NCI-H1092 treated with DMSO at 0.1 percent for 48 hours (cell line): ENCODE data around the gene TDP2.

Source experiments
- DNase-seq: peaks from one replicate; lab custom pipeline; 2025; lab: John Stamatoyannopoulos, UW

The TDP2 gene

GRCh38 chr6:24666641-24667377, at the start of gene TDP2, which contains the start of gene ACOT13:
TSS of gene TDP2 (minus strand) at chr6:24666899. CDS start at chr6:24666862, 37 bp downstream.
TSS of gene ACOT13 (plus strand) at chr6:24667077. CDS start at chr6:24667264, 187 bp downstream.
- peak; percentile 90 for DNase-seq

- DNase-seq = no peak
Observed at GRCh38 chr6:24710519-24711303, 44.0 kb upstream of the TDP2 start.

- DNase-seq = no peak
Observed at GRCh38 chr6:24709014-24709711, 42.5 kb upstream of the TDP2 start.

GRCh38 chr6:24708612-24709011, 41.9 kb upstream of the TDP2 start:
- no peak for DNase-seq

GRCh38 chr6:24704468-24704867, 37.8 kb upstream of the TDP2 start:
- no peak for DNase-seq

GRCh38 chr6:24702720-24703282, 36.1 kb upstream of the TDP2 start:
- no peak for DNase-seq

- no peak for DNase-seq
Observed at GRCh38 chr6:24699521-24700359, 33.0 kb upstream of the TDP2 start.

GRCh38 chr6:24696097-24696496, 29.4 kb upstream of the TDP2 start:
- DNase-seq = no peak

- DNase-seq = peak; percentile 43
Observed at GRCh38 chr6:24695635-24696034, 28.9 kb upstream of the TDP2 start.

GRCh38 chr6:24694198-24694597, 27.5 kb upstream of the TDP2 start:
- DNase-seq = no peak

- no peak for DNase-seq
Observed at GRCh38 chr6:24692848-24693592, 26.3 kb upstream of the TDP2 start.

GRCh38 chr6:24692415-24692814, 25.7 kb upstream of the TDP2 start:
- no peak for DNase-seq

GRCh38 chr6:24692003-24692402, 25.3 kb upstream of the TDP2 start:
- no peak for DNase-seq

- no peak for DNase-seq
Observed at GRCh38 chr6:24691550-24691949, 24.9 kb upstream of the TDP2 start.

- DNase-seq = no peak
Observed at GRCh38 chr6:24690593-24690992, 23.9 kb upstream of the TDP2 start.

GRCh38 chr6:24689964-24690363, 23.3 kb upstream of the TDP2 start:
- no peak for DNase-seq

- DNase-seq = no peak
Observed at GRCh38 chr6:24686946-24687345, 20.2 kb upstream of the TDP2 start.

GRCh38 chr6:24686408-24686807, 19.7 kb upstream of the TDP2 start:
- no peak for DNase-seq

- DNase-seq = no peak
Observed at GRCh38 chr6:24683297-24684296, 16.9 kb upstream of the TDP2 start.
